H9 (cell line): ENCODE data around the gene BTNL8. TPM values are rescaled to one million over a fixed set of nuclear protein-coding genes. Genes with fewer than 3 reads are reported as not detected.

ENCODE experiments used
- DNase-seq: peaks from one replicate; pipeline ENCODE4 v3.0.0-alpha.2; 2017
- H2AFZ ChIP-seq: one replicate; pipeline ENCODE4 v1.6.1; 2013; ENCODE audit warnings: mild to moderate bottlenecking, low read length, control low read depth, moderate library complexity
- H2AK5ac ChIP-seq: 2 replicates; pipeline ENCODE4 v1.6.1; 2013; ENCODE audit warnings: low read length, control low read depth, mixed read lengths; ENCODE audit not compliant: insufficient read length
- H2BK120ac ChIP-seq: one replicate; pipeline ENCODE4 v1.6.1; 2013; ENCODE audit warnings: low read depth, mild to moderate bottlenecking, low read length, control low read depth, inconsistent platforms; ENCODE audit not compliant: poor library complexity, severe bottlenecking
- H2BK12ac ChIP-seq: 2 replicates; pipeline ENCODE4 v1.6.1; 2013; ENCODE audit warnings: low read length, control low read depth, mixed read lengths, low read depth; ENCODE audit not compliant: insufficient read length
- H2BK15ac ChIP-seq: 2 replicates; pipeline ENCODE4 v1.6.1; 2013; ENCODE audit warnings: low read depth, low read length, control low read depth
- H2BK20ac ChIP-seq: one replicate; pipeline ENCODE4 v1.6.1; 2013; ENCODE audit warnings: low read depth, mild to moderate bottlenecking, low read length, control low read depth, inconsistent platforms; ENCODE audit not compliant: poor library complexity, severe bottlenecking
- H2BK5ac ChIP-seq: 2 replicates; pipeline ENCODE4 v1.6.1; 2013; ENCODE audit warnings: low read length, control low read depth, mixed read lengths; ENCODE audit not compliant: insufficient read length
- H3K14ac ChIP-seq: 2 replicates; pipeline ENCODE4 v1.6.1; 2013; ENCODE audit warnings: low read length, control low read depth; ENCODE audit not compliant: insufficient read depth
- H3K18ac ChIP-seq: 2 replicates; pipeline ENCODE4 v1.6.1; 2013; ENCODE audit warnings: low read depth, mild to moderate bottlenecking, mixed read lengths, low read length, control low read depth; ENCODE audit not compliant: insufficient read length
- H3K23ac ChIP-seq: 2 replicates; pipeline ENCODE4 v1.6.1; 2013; ENCODE audit warnings: low read length, control low read depth, mixed read lengths, low read depth; ENCODE audit not compliant: insufficient read length
- H3K23me2 ChIP-seq: 2 replicates; pipeline ENCODE4 v1.6.1; 2013; ENCODE audit warnings: low read depth, mild to moderate bottlenecking, mixed read lengths, low read length, control low read depth; ENCODE audit not compliant: insufficient read length, poor library complexity, severe bottlenecking
- H3K27ac ChIP-seq: 2 replicates; pipeline ENCODE4 v1.5.1; 2013; ENCODE audit warnings: low read length, control low read depth, mixed read lengths, low read depth; ENCODE audit not compliant: insufficient read length
- H3K27me3 ChIP-seq: 2 replicates; pipeline ENCODE4 v1.6.1; 2013; ENCODE audit warnings: low read length, control low read depth, inconsistent platforms; ENCODE audit not compliant: insufficient read depth
- H3K4ac ChIP-seq: 2 replicates; pipeline ENCODE4 v1.6.1; 2013; ENCODE audit warnings: low read depth, mild to moderate bottlenecking, control low read depth, inconsistent platforms, low read length, moderate library complexity
- H3K4me1 ChIP-seq: 2 replicates; pipeline ENCODE4 v1.6.1; 2013; ENCODE audit warnings: low read length, control low read depth, inconsistent platforms; ENCODE audit not compliant: insufficient read depth
- H3K4me2 ChIP-seq: 2 replicates; pipeline ENCODE4 v1.6.1; 2013; ENCODE audit warnings: low read length, control low read depth, mixed read lengths; ENCODE audit not compliant: insufficient read length, insufficient read depth
- H3K56ac ChIP-seq: 2 replicates; pipeline ENCODE4 v1.6.1; 2013; ENCODE audit warnings: low read depth, mild to moderate bottlenecking, mixed read lengths, low read length, control low read depth; ENCODE audit not compliant: insufficient read length
- H3K79me1 ChIP-seq: 2 replicates; pipeline ENCODE4 v1.6.1; 2013; ENCODE audit warnings: low read depth, mild to moderate bottlenecking, moderate library complexity, low read length, control low read depth, inconsistent platforms; ENCODE audit not compliant: insufficient read depth, poor library complexity, severe bottlenecking
- H3K79me2 ChIP-seq: 2 replicates; pipeline ENCODE4 v1.6.1; 2013; ENCODE audit warnings: low read length, control low read depth, inconsistent platforms; ENCODE audit not compliant: insufficient read depth
- H3K9ac ChIP-seq: 2 replicates; pipeline ENCODE4 v1.6.1; 2013; ENCODE audit warnings: low read length, control low read depth, mixed read lengths; ENCODE audit not compliant: insufficient read length; ENCODE audit errors: extremely low read depth
- H3K9me3 ChIP-seq: one replicate; pipeline ENCODE4 v1.6.1; 2013; ENCODE audit warnings: low read depth, low read length, inconsistent platforms; ENCODE audit not compliant: control insufficient read depth
- H3T11ph ChIP-seq: one replicate; pipeline ENCODE4 v1.6.1; 2013; ENCODE audit warnings: mild to moderate bottlenecking, low read length, control low read depth, inconsistent platforms
- H4K20me1 ChIP-seq: one replicate; pipeline ENCODE4 v1.6.1; 2013; ENCODE audit not compliant: control insufficient read depth, insufficient read length, insufficient read depth
- H4K5ac ChIP-seq: 2 replicates; pipeline ENCODE4 v1.6.1; 2013; ENCODE audit warnings: low read depth, mild to moderate bottlenecking, mixed read lengths, low read length, control low read depth; ENCODE audit not compliant: insufficient read length
- H4K8ac ChIP-seq: replicated peaks from 2 replicates; pipeline ENCODE4 v1.6.1; 2013; ENCODE audit warnings: low read length, control low read depth, mixed read lengths, low read depth; ENCODE audit not compliant: insufficient read length
- H4K91ac ChIP-seq: 2 replicates; pipeline ENCODE4 v1.6.1; 2013; ENCODE audit warnings: low read depth, mild to moderate bottlenecking, moderate library complexity, mixed read lengths, low read length, control low read depth; ENCODE audit not compliant: insufficient read length
- H3K27ac Mint-ChIP-seq, 3 experiments: 2 replicates in 2 of 3; 3 replicates in 1 of 3; pipeline ENCODE4 v1.8.0; 2020 to 2021; ENCODE audit warnings: mixed read lengths in 3 of 3, mild to moderate bottlenecking in 1 of 3, moderate library complexity in 1 of 3
- H3K27me3 Mint-ChIP-seq: 2 replicates; pipeline ENCODE4 v1.8.0; 2021; ENCODE audit warnings: low read depth, mild to moderate bottlenecking, moderate library complexity, mixed read lengths
- H3K36me3 Mint-ChIP-seq, 3 experiments: 2 replicates in 2 of 3; 3 replicates in 1 of 3; pipeline ENCODE4 v1.8.0; 2020 to 2021; ENCODE audit warnings: low read depth in 3 of 3, mixed read lengths in 3 of 3; ENCODE audit not compliant: insufficient read depth in 1 of 3
- H3K4me1 Mint-ChIP-seq, 2 experiments: 2 replicates each; pipeline ENCODE4 v1.8.0; 2020; ENCODE audit warnings: mixed read lengths in 2 of 2
- H3K4me3 Mint-ChIP-seq, 2 experiments: 2 replicates in 1 of 2; 3 replicates in 1 of 2; pipeline ENCODE4 v1.8.0; 2020 to 2021; ENCODE audit warnings: mild to moderate bottlenecking in 2 of 2, mixed read lengths in 2 of 2, moderate library complexity in 1 of 2
- H3K9me3 Mint-ChIP-seq, 2 experiments: 2 replicates in 1 of 2; 3 replicates in 1 of 2; pipeline ENCODE4 v1.8.0; 2020; ENCODE audit warnings: mild to moderate bottlenecking in 2 of 2, mixed read lengths in 2 of 2, moderate library complexity in 1 of 2
- CTCF ChIP-seq: fragments of 200-600 bp; sonication (generic); conservative IDR thresholded peaks from 3 replicates; pipeline ENCODE4 v1.8.0; 2021; ENCODE audit warnings: antibody characterized with exemption, mild to moderate bottlenecking
- WGBS: extraction: QIAGEN DNeasy Blood & Tissue Kit; methylation state at CpG from one replicate; pipeline ENCODE4 v1.1.7; 2013; ENCODE audit warnings: missing lambda C conversion rate, low lambda C conversion rate, mixed read lengths; ENCODE audit not compliant: insufficient read length; ENCODE audit errors: extremely low coverage; 5-methylcytosine and 5-hydroxymethylcytosine counted together
- total RNA-seq: library from RNA; stranded (reverse); gene quantifications from 2 replicates; pipeline ENCODE4 v1.2.1, GENCODE V29; 2021

The BTNL8 gene
- total RNA-seq, 1 experiment from 2014 or later, result 0.13 TPM

GRCh38 chr5:180873615-180874520, 25.1 kb upstream of the BTNL8 start:
- Histone ChIP-seq H3K9ac (no peak overlapping the region), H4K91ac (no peak overlapping the region), H3K14ac (no peak overlapping the region), H4K8ac (no peak overlapping the region), H3K79me1 (no peaks in the 10 kb centered on the region), H2BK120ac (no peak overlapping the region), H2BK5ac (no peak overlapping the region), H3K23ac (no peak overlapping the region), H3K18ac (no peak overlapping the region), H2BK20ac (no peak overlapping the region), H4K5ac (no peak overlapping the region), H3T11ph (no peak overlapping the region), H2BK15ac (no peak overlapping the region), H3K4me1 (no peaks in the 10 kb centered on the region; the same call in 1 of the 2 replicates), H3K4ac (no peak overlapping the region), H4K20me1 (no peaks in the 10 kb centered on the region), H3K79me2 (no peaks in the 10 kb centered on the region), H3K9me3 (no peaks in the 10 kb centered on the region), H3K4me2 (no peak overlapping the region), H3K23me2 (no peaks in the 10 kb centered on the region), H2BK12ac (no peak overlapping the region), H2AFZ (no peak overlapping the region), H3K27me3 (no peaks in the 10 kb centered on the region), H3K56ac (no peak overlapping the region), H2AK5ac (no peak overlapping the region), H3K27ac (no peak overlapping the region)
- Mint-ChIP-seq H3K27me3 (peaks cover 2% of the 10 kb centered on the region; the same call in 1 of the 2 replicates), H3K4me1 (peaks cover 13 to 23% of the 10 kb centered on the region in 2 experiments), H3K27ac (no peak overlapping the region; a peak in 1 of 7 replicates), H3K9me3 (no peaks in the 10 kb centered on the region), H3K36me3 (no peaks in the 10 kb centered on the region; a peak in 1 of 7 replicates), H3K4me3 (no peak overlapping the region)
- no peak for DNase-seq
- no CpG with 5 or more reads among the region's 13 CpGs for WGBS
- TF ChIP-seq CTCF, result no peak
